GM12878 (cell line): Measurements from ENCODE around the gene EIF3D. TPM values are rescaled to one million over a fixed set of nuclear protein-coding genes. Genes with fewer than 3 reads are reported as not detected.

ENCODE experiments used
- ATAC-seq: fragments of 200-7000 bp; cut with Tn5 transposase; 3 replicates; pipeline ENCODE4 v1.9.1; 2020; ENCODE audit warnings: mild to moderate bottlenecking, moderate library complexity
- BruUV-seq: library from RNA; stranded (reverse); fragments of 400-500 nt; replicated peaks from 2 replicates; lab custom pipeline; 2021; lab: Mats Ljungman, UMichigan
- CTCF ChIA-PET: fragments of 300-600 bp; sonication (Branson Sonifier 250); formaldehyde crosslinking; extraction: SDS; loops from one replicate; lab custom pipeline; 2021; ENCODE audit warnings: inconsistent platforms; lab: Yijun Ruan, JAX
- POLR2A ChIA-PET: fragments of 350-600 bp; formaldehyde crosslinking; extraction: SDS; loops from one replicate; lab custom pipeline; 2021; ENCODE audit warnings: inconsistent platforms; lab: Charles Lee
- RAD21 ChIA-PET: fragments of 300-600 bp; sonication (Branson Sonifier 250); formaldehyde crosslinking; loops from one replicate; lab custom pipeline; 2023; ENCODE audit warnings: antibody characterized with exemption; ENCODE audit not compliant: unreplicated experiment; lab: Charles Lee
- SMC1A ChIA-PET: fragments of 300-600 bp; sonication (Branson Sonifier 250); formaldehyde crosslinking; loops from one replicate; lab custom pipeline; 2023; ENCODE audit not compliant: unreplicated experiment, uncharacterized antibody; lab: Charles Lee
- DNase-seq: peaks from one replicate; pipeline ENCODE4 v3.0.0-alpha.2; 2011; ENCODE audit warnings: low read depth, low spot score
- FAIRE-seq: peaks from 3 replicates; lab custom pipeline; 2011; peaks lifted over from hg19 to GRCh38; lab: Jason Lieb, UNC
- H2AFZ ChIP-seq: 2 replicates; pipeline ENCODE4 v1.6.0; 2011; ENCODE audit warnings: low read depth, low read length, control low read depth; ENCODE audit not compliant: control insufficient read depth
- H3K27ac ChIP-seq: 2 replicates; pipeline ENCODE4 v1.5.1; 2011; ENCODE audit warnings: control low read depth; ENCODE audit not compliant: control insufficient read depth, insufficient read depth
- H3K27me3 ChIP-seq, 2 experiments: replicated peaks in 1 of 2; 2 replicates each; pipeline versions ENCODE4 v1.6.0 to v1.6.1; 2011; ENCODE audit warnings: low read length in 1 of 2; ENCODE audit not compliant: control insufficient read depth in 2 of 2, insufficient read depth in 2 of 2
- H3K36me3 ChIP-seq, 2 experiments: 2 replicates each; pipeline ENCODE4 v1.5.1; 2011; ENCODE audit warnings: low read length in 1 of 2; ENCODE audit not compliant: control insufficient read depth in 2 of 2, insufficient read depth in 2 of 2
- H3K4me1 ChIP-seq: 2 replicates; pipeline ENCODE4 v1.6.1; 2011; ENCODE audit warnings: mild to moderate bottlenecking, low read length, moderate library complexity, mixed read lengths; ENCODE audit not compliant: control insufficient read depth, insufficient read depth
- H3K4me2 ChIP-seq: 2 replicates; pipeline ENCODE4 v1.6.0; 2011; ENCODE audit warnings: control low read depth; ENCODE audit not compliant: control insufficient read depth, insufficient read depth
- H3K4me3 ChIP-seq: fragments of 200-600 bp; sonication (generic); 2 replicates; pipeline ENCODE4 v1.5.1; 2016
- H3K79me2 ChIP-seq: 2 replicates; pipeline ENCODE4 v1.6.0; 2011; ENCODE audit warnings: low read length; ENCODE audit not compliant: control insufficient read depth, insufficient read depth
- H3K9ac ChIP-seq: 2 replicates; pipeline ENCODE4 v1.8.0; 2011; ENCODE audit warnings: low read length, control low read depth, mixed read lengths; ENCODE audit not compliant: control insufficient read depth, insufficient read depth
- H3K9me3 ChIP-seq: replicated peaks from 3 replicates; pipeline ENCODE4 v1.5.1; 2011; ENCODE audit warnings: mild to moderate bottlenecking, low read length; ENCODE audit not compliant: control insufficient read depth, insufficient read depth
- H4K20me1 ChIP-seq: 2 replicates; pipeline ENCODE4 v1.6.0; 2011; ENCODE audit not compliant: control insufficient read depth, insufficient read depth
- ASH2L ChIP-seq: fragments of 300-600, 200-600 bp; sonication (generic); IDR thresholded peaks from 2 replicates; pipeline ENCODE4 v1.6.1; 2017; ENCODE audit warnings: low read depth, mild to moderate bottlenecking, borderline replicate concordance
- BCL11A ChIP-seq: IDR thresholded peaks from 2 replicates; pipeline ENCODE4 v1.6.1; 2011; ENCODE audit warnings: low read depth, low read length
- CBX3 ChIP-seq: fragments of 200-600 bp; sonication (generic); IDR thresholded peaks from 2 replicates; pipeline ENCODE4 v1.6.1; 2016; ENCODE audit warnings: low read depth, borderline replicate concordance
- CHD1 ChIP-seq: IDR thresholded peaks from 2 replicates; pipeline ENCODE4 v1.6.1; 2012; ENCODE audit warnings: low read depth, low read length, improper control_type of control experiment
- CREB1 ChIP-seq: IDR thresholded peaks from 2 replicates; pipeline ENCODE4 v1.6.1; 2012; ENCODE audit warnings: low read depth, mild to moderate bottlenecking, inconsistent platforms
- HCFC1 ChIP-seq: fragments of 150-350 bp; IDR thresholded peaks from 2 replicates; pipeline ENCODE4 v1.6.1; 2014; ENCODE audit warnings: low read length
- IRF5 ChIP-seq: fragments of 450-650 bp; IDR thresholded peaks from 2 replicates; pipeline ENCODE4 v1.6.1; 2017; ENCODE audit warnings: borderline replicate concordance
- MAX ChIP-seq: IDR thresholded peaks from 2 replicates; pipeline ENCODE4 v1.6.1; 2012; ENCODE audit warnings: low read depth, low read length, improper control_type of control experiment
- RBBP5 ChIP-seq: fragments of 200-600 bp; sonication (generic); conservative IDR thresholded peaks from 2 replicates; pipeline ENCODE4 v1.6.1; 2016
- SIN3A ChIP-seq: IDR thresholded peaks from 2 replicates; pipeline ENCODE4 v1.6.1; 2012; ENCODE audit warnings: low read depth, low read length, improper control_type of control experiment
- ZBED1 ChIP-seq: IDR thresholded peaks from 2 replicates; pipeline ENCODE4 v1.6.1; 2016; ENCODE audit warnings: borderline replicate concordance
- ZBTB33 ChIP-seq: fragments of 450-650 bp; IDR thresholded peaks from 2 replicates; pipeline ENCODE4 v1.6.1; 2017; ENCODE audit warnings: mild to moderate bottlenecking
- WGBS: methylation state at CpG from one replicate; pipeline ENCODE4 v1.1.6; 2016; ENCODE audit warnings: low lambda C conversion rate; ENCODE audit not compliant: insufficient replicate concordance, insufficient coverage; ENCODE audit errors: missing lambda C conversion rate; 5-methylcytosine and 5-hydroxymethylcytosine counted together
- in situ Hi-C: fragments of 300-500 bp; cut with MboI; formaldehyde crosslinking; loops from 9 replicates; pipeline ENCODE4 v1.14.3; 2018; ENCODE audit warnings: mixed read lengths
- intact Hi-C: fragments of 100-400 bp; cut with micrococcal nuclease; formaldehyde crosslinking; loops from one replicate; pipeline ENCODE4 v1.14.2; 2022; ENCODE audit not compliant: unreplicated experiment
- polyA plus RNA-seq, 11 experiments: library from polyadenylated mRNA; depleted of rRNA in 4 of 11; unstranded in 6 of 11; stranded (reverse) in 5 of 11; fragments of >200 nt; fragmentation: Nextera tagmentation in 4 of 11; fragmentation: Illumina TruSeq in 1 of 11; extraction: Ambion mirVana in 4 of 11; extraction: Trizol in 1 of 11; gene quantifications; 1 replicate in 1 of 11; 2 replicates in 10 of 11; pipeline versions ENCODE4 v1.2.1 to v1.2.3, GENCODE V29; 2011 to 2016; ENCODE audit warnings: inconsistent platforms in 2 of 11, missing spikeins in 2 of 11, low read depth in 1 of 11
- total RNA-seq, 4 experiments: library from RNA; depleted of rRNA in 3 of 4; stranded (reverse); fragments of >200 nt in 3 of 4; fragmentation: Illumina TruSeq in 1 of 4; extraction: Trizol in 1 of 4; gene quantifications; 2 replicates each; pipeline versions ENCODE4 v1.2.1 to v1.2.3, GENCODE V29; 2013 to 2021

Gene EIF3D
- total and polyA plus RNA-seq, 10 of the 15 experiments (the other 5 are each of a cell fraction or from before 2014, with no cell fraction given): 240 to 558 (median 420) TPM

DNA sequence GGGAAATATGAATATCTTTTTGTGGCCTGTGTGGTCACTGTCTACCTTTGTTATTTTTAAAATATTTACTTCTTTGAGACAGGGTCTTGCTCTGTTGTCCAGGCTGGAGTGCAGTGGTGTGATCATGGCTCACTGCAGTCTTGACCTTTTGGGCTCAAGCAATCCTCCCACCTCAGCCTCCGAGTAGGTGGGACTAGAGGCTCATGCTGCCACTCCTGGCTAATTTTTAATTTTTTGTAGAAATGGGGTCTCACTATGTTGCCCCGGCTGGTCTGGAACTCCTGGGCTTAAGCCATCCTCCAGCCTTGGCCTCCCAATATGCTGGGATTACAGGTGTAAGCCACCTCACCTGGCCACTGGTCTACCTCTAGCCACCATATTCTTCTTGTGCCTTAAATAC is 3.5 kb upstream of the EIF3D start:
- BruUV-seq: no TSS peak
- WGBS: 77% methylated on average over 2 of the region's 2 CpGs
- Histone ChIP-seq H3K79me2 (peaks cover 15% of the 10 kb centered on the region), H3K9me3 (peaks cover 2% of the 10 kb centered on the region; the same call in 1 of the 3 replicates), H3K4me1 (no peaks in the 10 kb centered on the region; the same call in 1 of the 2 replicates), H3K4me2 (no peak overlapping the region), H3K27me3 (peaks cover 0 to 5% of the 10 kb centered on the region in 2 experiments; a peak in 2 of 4 replicates), H3K4me3 (no peak overlapping the region), H3K27ac (no peak overlapping the region), H4K20me1 (no peaks in the 10 kb centered on the region), H3K36me3 (0 out of 4 replicates have a peak, but pooled peaks cover 0 to 2% of the 10 kb centered on the region in 2 experiments), H2AFZ (no peak overlapping the region), H3K9ac (no peak overlapping the region)
- CTCF ChIA-PET: no interaction called here
- in situ Hi-C loops: no loop called here
- TF ChIP-seq CREB1: no peak
- no peak for TF ChIP-seq HCFC1
- TF ChIP-seq CBX3: no peak
- TF ChIP-seq IRF5: no peak
- no peak for TF ChIP-seq ZBED1
- TF ChIP-seq SIN3A: no peak
- no peak for TF ChIP-seq ASH2L
- TF ChIP-seq MAX: no peak
- no peak for TF ChIP-seq BCL11A
- no peak for TF ChIP-seq ZBTB33
- TF ChIP-seq RBBP5: no peak
- no peak for TF ChIP-seq CHD1
- POLR2A ChIA-PET: interaction anchor here (0.7 kb wide), 1 partner anchor 314 kb away, joined by 5 read pairs; no protein-coding TSS in a partner anchor
- no peak for ATAC-seq
- RAD21 ChIA-PET: no interaction called here
- SMC1A ChIA-PET: no interaction called here
- intact Hi-C loops: no loop called here
- no peak for FAIRE-seq
- no peak for DNase-seq
